Heart right ventricle (tissue), 16 donors: ENCODE data around the gene MRM2. TPM values are rescaled to one million over a fixed set of nuclear protein-coding genes. Genes with fewer than 3 reads are reported as not detected.

ENCODE experiments used
- ATAC-seq, 8 donors: fragments of 200-7000 bp; cut with Tn5 transposase; one replicate each; pipeline ENCODE4 v1.9.1; 2020; ENCODE audit warnings: mild to moderate bottlenecking in 8 of 8, moderate library complexity in 8 of 8, moderate number of reproducible peaks in 1 of 8
- DNase-seq, 2 donors: peaks; one replicate each; pipeline ENCODE4 v3.0.0-alpha.2; 2020
- H3K27ac ChIP-seq, 10 donors: fragments of 200-600 bp; sonication (generic) in 2 of 10; one replicate each; pipeline versions ENCODE4 v1.5.0 to v1.8.0; 2020 to 2022; ENCODE audit warnings: mild to moderate bottlenecking in 3 of 10
- H3K27me3 ChIP-seq, 7 donors: fragments of 200-600 bp; one replicate each; pipeline ENCODE4 v1.8.0; 2021 to 2022; ENCODE audit warnings: mild to moderate bottlenecking in 2 of 7
- H3K36me3 ChIP-seq, 9 donors: fragments of 200-600 bp; sonication (generic) in 1 of 9; one replicate each; pipeline versions ENCODE4 v1.5.0 to v1.8.0; 2020 to 2022; ENCODE audit warnings: mild to moderate bottlenecking in 2 of 9
- H3K4me1 ChIP-seq, 9 donors: fragments of 200-600 bp; sonication (generic) in 1 of 9; one replicate each; pipeline versions ENCODE4 v1.5.0 to v1.8.0; 2020 to 2022; ENCODE audit warnings: mild to moderate bottlenecking in 4 of 9
- H3K4me3 ChIP-seq, 10 donors: fragments of 200-600 bp; sonication (generic) in 2 of 10; one replicate each; pipeline versions ENCODE4 v1.5.0 to v1.8.0; 2020 to 2022; ENCODE audit warnings: mild to moderate bottlenecking in 7 of 10, moderate library complexity in 2 of 10
- H3K9me3 ChIP-seq, 11 donors: fragments of 200-600 bp in 10 of 11; sonication (generic) in 2 of 11; one replicate each; pipeline versions ENCODE4 v1.5.0 to v1.8.0; 2013 to 2022; ENCODE audit warnings: mild to moderate bottlenecking in 2 of 11, control low read depth in 1 of 11, moderate library complexity in 1 of 11
- CTCF ChIP-seq, 9 donors: fragments of 200-600 bp; sonication (generic) in 2 of 9; IDR thresholded peaks; one replicate each; pipeline versions ENCODE4 v1.5.0 to v1.8.0; 2021 to 2022; ENCODE audit warnings: antibody characterized with exemption in 9 of 9, mild to moderate bottlenecking in 5 of 9, moderate library complexity in 1 of 9
- WGBS, 2 donors: extraction: QIAGEN DNeasy Blood & Tissue Kit; methylation state at CpG; one replicate each; pipeline ENCODE4 v1.1.7; 2013; ENCODE audit warnings: inconsistent platforms in 1 of 2; 5-methylcytosine and 5-hydroxymethylcytosine counted together
- intact Hi-C, 10 donors: fragments of 100-400 bp; cut with DNase I; formaldehyde crosslinking; loops; one replicate each; pipeline versions ENCODE4 v1.11.1 to v1.14.2; 2022
- polyA plus RNA-seq, 2 donors: library from polyadenylated mRNA; stranded (reverse); fragments of 200-250 nt; gene quantifications; one replicate each; pipeline ENCODE4 v1.2.3, GENCODE V29; 2013
- total RNA-seq, 10 donors: library from RNA; stranded (reverse); fragmentation: NEBNext Ultra II Directional in 3 of 10; extraction: Animal tissue kit (Norgen Biotek cat#: 25700) in 3 of 10; gene quantifications; one replicate each; pipeline versions ENCODE4 v1.2.1 to v1.2.4, GENCODE V29; 2021 to 2023
- donor health status: Arrhythmogenic right ventricular cardiomyopathy.
- donor health status: ischemic (EF 13 %, LVEDD 7.1; RV severe dilation, severe dysfunction).
- donor health status: healthy with polysubstance abuse.
- donor health status: DM: no; HTN: yes; CAD: no.
- donor health status: DM: no; HTN: no; CAD: no.
- donor health status: ischemic (EF 25% LVEDD 6.9; RV normal size, moderate dysfunction).
- donor health status: ischemic (EF 25% LVEDD 5.7; RV mildly dilated, moderate dysfunction).
- donor health status: healthy.
- donor health status: DM: yes; HTN: yes; CAD: no.
- donor health status: Ischemic cardiomyopathy.
- donor health status: ischemic (EF 35%, LVEDD 5.7; RV mildly dilated, moderate dysfunction).
- donor health status: nonischemic (EF 11% LVEDD 7.7; RV severe dilation, severe dysfunction).
- donor health status: DM: yes; HTN: yes; CAD: no.
- donor health status: PGD.
- donor health status: ischemic (EF 29% LVEDD 5.4; RV normal size, mild dysfunction).
- donor health status: nonischemic (EF 23%, LVEDD 6.1; RV moderate dilation, normal function).

MRM2 gene
- total and polyA plus RNA-seq, 12 donors = 14.2 to 25.0 (median 19.6) TPM

DNA sequence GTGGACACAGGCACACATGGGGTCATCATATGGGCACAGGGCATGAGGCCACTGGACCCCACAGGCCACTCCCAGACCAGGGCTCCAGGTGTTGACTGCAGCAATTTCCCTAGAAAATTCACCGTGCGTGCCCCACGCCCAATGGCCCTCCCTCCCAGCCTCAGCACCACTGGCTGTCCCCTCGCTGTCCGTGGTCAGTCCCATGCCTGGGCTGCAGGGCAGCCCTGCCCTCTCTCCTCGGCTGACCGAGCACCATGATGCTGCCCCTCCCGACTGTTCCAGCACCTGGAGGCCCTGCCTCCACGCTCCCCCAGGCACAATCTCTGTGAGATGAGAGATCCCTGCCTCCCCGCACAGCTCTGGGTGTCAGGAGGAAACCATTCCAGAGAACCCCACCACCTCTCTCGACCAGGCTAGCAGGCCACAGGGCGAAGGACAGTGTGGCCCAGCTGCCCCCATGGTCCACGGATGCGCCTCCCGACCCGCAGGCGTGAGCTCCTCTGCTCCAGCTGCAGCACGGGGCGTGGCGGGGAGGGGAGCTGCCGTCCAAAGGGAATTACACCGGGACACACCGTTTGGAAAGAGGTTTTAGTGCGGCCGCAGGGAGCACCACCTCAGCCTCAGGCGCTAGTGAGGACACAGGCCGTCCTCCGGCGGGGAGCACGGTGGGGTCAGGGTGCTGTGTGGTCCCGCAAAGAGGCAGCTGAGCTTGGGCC lies 12.6 kb upstream of the MRM2 start:
- ATAC-seq = no peak
- Histone ChIP-seq H3K9me3 (no peaks in the 10 kb centered on the region), H3K27me3 (no peaks in the 10 kb centered on the region), H3K4me3 (no peak overlapping the region), H3K36me3 (peaks cover 0 to 55% (median 0%) of the 10 kb centered on the region in 9 donors), H3K27ac (no peak overlapping the region), H3K4me1 (peaks cover 0 to 4% (median 0%) of the 10 kb centered on the region in 9 donors)
- no peak for TF ChIP-seq CTCF (IDR thresholded peaks at IDR 0.05)
- no peak for DNase-seq
- 93 to 94% methylated on average over 31 of the region's 31 CpGs for WGBS, 2 donors
- intact Hi-C loops = loop anchor here in 3 of 10 donors (5.0 to 10.0 kb wide), 2 partner anchors 90 to 93 kb away; no protein-coding TSS in a partner anchor

DNA sequence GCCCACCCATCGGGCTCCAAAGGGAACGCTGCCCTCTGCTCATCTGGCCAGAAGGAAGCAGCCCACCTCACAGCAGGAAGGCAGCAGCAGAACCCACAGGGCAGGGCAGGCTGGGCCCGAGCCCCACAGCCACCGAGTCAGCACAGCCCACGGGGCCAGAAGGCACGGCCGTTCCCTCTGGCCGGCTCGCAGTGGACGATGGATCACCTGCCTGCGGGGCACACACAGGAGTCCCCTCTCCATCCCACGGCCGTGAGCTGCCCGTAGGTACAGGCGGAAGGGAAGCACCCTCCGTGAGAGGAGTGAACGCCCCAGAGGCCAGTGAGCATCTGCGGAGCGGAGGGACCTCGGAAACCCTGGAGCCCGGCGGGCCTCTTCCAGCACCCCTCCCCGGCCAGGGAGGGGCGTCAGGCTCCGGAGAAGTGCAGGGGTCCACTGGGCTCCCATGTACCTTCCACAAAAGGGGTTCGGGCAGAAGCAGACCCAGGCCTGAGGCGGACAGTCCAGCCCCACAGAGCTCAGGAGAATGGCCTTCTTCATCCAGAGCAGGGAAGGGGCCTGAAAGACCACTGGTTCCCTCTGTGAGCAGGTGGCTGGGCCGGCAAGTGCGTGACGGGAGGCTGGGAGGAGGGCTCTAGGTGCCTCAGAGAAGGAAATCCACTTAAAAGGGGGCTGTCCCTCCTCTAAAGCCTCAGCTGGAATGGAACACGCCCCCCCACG lies 11.7 kb upstream of the MRM2 start:
- DNase-seq (no peak), ATAC-seq (no peak)
- no peak overlapping the region for H3K4me3 ChIP-seq
- no peaks in the 10 kb centered on the region for H3K9me3 ChIP-seq
- intact Hi-C loops = loop anchor here in 3 of 10 donors (5.0 to 10.0 kb wide), 2 partner anchors 91 to 94 kb away; no protein-coding TSS in a partner anchor
- WGBS, 2 donors = 93 to 96% methylated on average over 32 of the region's 32 CpGs
- H3K27me3 ChIP-seq = no peaks in the 10 kb centered on the region
- no peak overlapping the region for H3K27ac ChIP-seq
- H3K36me3 ChIP-seq = peaks cover 0 to 51% (median 0%) of the 10 kb centered on the region in 9 donors
- peaks cover 0 to 13% (median 9%) of the 10 kb centered on the region in 9 donors for H3K4me1 ChIP-seq
- no peak for TF ChIP-seq CTCF (IDR thresholded peaks at IDR 0.05)

GRCh38 chr7:2253021-2253420 lies 11.0 kb upstream of the MRM2 start:
- DNase-seq (no peak), ATAC-seq (no peak)
- H3K27me3 ChIP-seq = no peaks in the 10 kb centered on the region
- peaks cover 0 to 18% (median 10%) of the 10 kb centered on the region in 9 donors for H3K4me1 ChIP-seq
- H3K27ac ChIP-seq = no peak overlapping the region
- H3K36me3 ChIP-seq = peaks cover 0 to 48% (median 0%) of the 10 kb centered on the region in 9 donors
- H3K4me3 ChIP-seq = no peak overlapping the region
- TF ChIP-seq CTCF (IDR thresholded peaks at IDR 0.05) = no peak
- no peaks in the 10 kb centered on the region for H3K9me3 ChIP-seq
- WGBS, 2 donors = 95% methylated on average over 9 of the region's 9 CpGs
- intact Hi-C loops = loop anchor here in 3 of 10 donors (5.0 to 10.0 kb wide), 2 partner anchors 92 to 94 kb away; no protein-coding TSS in a partner anchor
